ENCODE results near the gene IZUMO2. TPM values are rescaled to one million over a fixed set of nuclear protein-coding genes. Genes with fewer than 3 reads are reported as not detected.

IZUMO2 gene
- polyA plus RNA-seq, 1 donor (not counting 4 experiments of a cell fraction or from before 2014, with no cell fraction given) = not detected

- Histone ChIP-seq H3K4me1 (ENCODE audit: control insufficient read depth, extremely low read depth, insufficient read depth, low read length) (no peaks in the 10 kb centered on the region), H2AFZ (ENCODE audit: control insufficient read depth, low read length) (no peak overlapping the region), H3K4me3 (ENCODE audit: control insufficient read depth in 2 of 3, extremely low read depth in 1 of 3, insufficient read depth in 2 of 3, low read depth in 1 of 3, low read length in 3 of 3) (no peak overlapping the region), H3K27ac (ENCODE audit: control insufficient read depth, insufficient read depth, low read length) (no peak overlapping the region), H3K27me3 (ENCODE audit: control insufficient read depth, extremely low read depth, insufficient read depth, low read length) (no peaks in the 10 kb centered on the region), H3K36me3 (ENCODE audit: control insufficient read depth in 2 of 2, extremely low read depth in 1 of 2, insufficient read depth in 2 of 2, low read length in 2 of 2) (no peaks in the 10 kb centered on the region), H3K9me3 (ENCODE audit: control insufficient read depth, low read depth, low read length) (peaks cover 3% of the 10 kb centered on the region), H3K9me1 (ENCODE audit: control insufficient read depth, extremely low read depth, insufficient read depth, low read length) (no peaks in the 10 kb centered on the region), H3K79me2 (ENCODE audit: control insufficient read depth, insufficient read depth, low read length) (no peaks in the 10 kb centered on the region), H3K9ac (ENCODE audit: control insufficient read depth, extremely low read depth, insufficient read depth, low read length) (no peak overlapping the region), H4K20me1 (ENCODE audit: control insufficient read depth, extremely low read depth, insufficient read depth, low read length) (no peaks in the 10 kb centered on the region), H3K4me2 (ENCODE audit: control insufficient read depth, extremely low read depth, insufficient read depth, low read depth, low read length) (no peak overlapping the region)
- no peak for TF ChIP-seq EZH2 (IDR thresholded peaks at IDR 0.05; ENCODE audit: low read length)
- no peak for TF ChIP-seq CTCF (optimal IDR thresholded peaks at IDR 0.05 in 1 of 3, IDR thresholded peaks at IDR 0.05 in 1 of 3, conservative IDR thresholded peaks at IDR 0.05 in 1 of 3; ENCODE audit: extremely low read depth in 1 of 3, insufficient read depth in 2 of 3, low read length in 3 of 3)
- DNase-seq (ENCODE audit: low read depth, low spot score) (no peak), FAIRE-seq (no peak)
- dilution Hi-C loops (cut with MboI; ENCODE audit: extremely low pct_ligation_motif_present, low sequenced_read_pairs) = no loop called here
These were observed 27.4 kb upstream of the IZUMO2 start for GRCh38 chr19:50190439-50190891.

DNA sequence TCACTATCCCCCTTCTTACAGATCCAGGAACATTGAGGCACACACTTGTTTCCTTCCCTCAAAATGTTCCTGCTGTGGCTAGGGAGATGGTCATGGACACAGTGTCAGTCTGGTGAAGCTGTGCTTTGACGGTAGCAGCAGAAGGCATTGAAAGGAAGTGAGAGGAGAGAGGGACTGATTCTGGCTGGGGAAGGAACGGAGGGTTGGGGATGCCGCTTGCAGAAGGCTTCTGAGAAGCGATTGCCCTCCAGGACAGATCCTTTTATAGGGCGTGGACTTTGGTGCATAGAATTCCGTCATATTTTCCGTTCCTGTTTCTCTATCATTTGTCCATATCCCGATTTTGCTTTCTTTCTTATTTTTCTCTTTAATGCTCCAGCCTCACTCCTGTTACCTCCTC lies 26.2 kb upstream of the IZUMO2 start:
- Histone ChIP-seq H3K79me2 (ENCODE audit: control insufficient read depth, insufficient read depth, low read length) (no peaks in the 10 kb centered on the region), H3K9me1 (ENCODE audit: control insufficient read depth, extremely low read depth, insufficient read depth, low read length) (no peaks in the 10 kb centered on the region), H3K27ac (ENCODE audit: control insufficient read depth, insufficient read depth, low read length) (no peak overlapping the region), H3K4me2 (ENCODE audit: control insufficient read depth, extremely low read depth, insufficient read depth, low read depth, low read length) (no peak overlapping the region), H3K9ac (ENCODE audit: control insufficient read depth, extremely low read depth, insufficient read depth, low read length) (no peak overlapping the region), H3K4me3 (ENCODE audit: control insufficient read depth in 2 of 3, extremely low read depth in 1 of 3, insufficient read depth in 2 of 3, low read depth in 1 of 3, low read length in 3 of 3) (no peak overlapping the region), H3K9me3 (ENCODE audit: control insufficient read depth, low read depth, low read length) (peaks cover 3% of the 10 kb centered on the region), H2AFZ (ENCODE audit: control insufficient read depth, low read length) (no peak overlapping the region), H3K36me3 (ENCODE audit: control insufficient read depth in 2 of 2, extremely low read depth in 1 of 2, insufficient read depth in 2 of 2, low read length in 2 of 2) (no peaks in the 10 kb centered on the region), H3K4me1 (ENCODE audit: control insufficient read depth, extremely low read depth, insufficient read depth, low read length) (no peaks in the 10 kb centered on the region), H4K20me1 (ENCODE audit: control insufficient read depth, extremely low read depth, insufficient read depth, low read length) (no peaks in the 10 kb centered on the region), H3K27me3 (ENCODE audit: control insufficient read depth, extremely low read depth, insufficient read depth, low read length) (no peaks in the 10 kb centered on the region)
- TF ChIP-seq CTCF (optimal IDR thresholded peaks at IDR 0.05 in 1 of 3, IDR thresholded peaks at IDR 0.05 in 1 of 3, conservative IDR thresholded peaks at IDR 0.05 in 1 of 3; ENCODE audit: extremely low read depth in 1 of 3, insufficient read depth in 2 of 3, low read length in 3 of 3) = no peak
- no peak for TF ChIP-seq EZH2 (IDR thresholded peaks at IDR 0.05; ENCODE audit: low read length)
- DNase-seq (ENCODE audit: low read depth, low spot score) (no peak), FAIRE-seq (no peak)
- dilution Hi-C loops (cut with MboI; ENCODE audit: extremely low pct_ligation_motif_present, low sequenced_read_pairs) = no loop called here

Measured in keratinocyte (primary cell).